Measurements from ENCODE around the gene BARHL1.
A peak's percentile ranks its signal among the peaks of the same experiment; 100 is the strongest.

The BARHL1 gene

DNA sequence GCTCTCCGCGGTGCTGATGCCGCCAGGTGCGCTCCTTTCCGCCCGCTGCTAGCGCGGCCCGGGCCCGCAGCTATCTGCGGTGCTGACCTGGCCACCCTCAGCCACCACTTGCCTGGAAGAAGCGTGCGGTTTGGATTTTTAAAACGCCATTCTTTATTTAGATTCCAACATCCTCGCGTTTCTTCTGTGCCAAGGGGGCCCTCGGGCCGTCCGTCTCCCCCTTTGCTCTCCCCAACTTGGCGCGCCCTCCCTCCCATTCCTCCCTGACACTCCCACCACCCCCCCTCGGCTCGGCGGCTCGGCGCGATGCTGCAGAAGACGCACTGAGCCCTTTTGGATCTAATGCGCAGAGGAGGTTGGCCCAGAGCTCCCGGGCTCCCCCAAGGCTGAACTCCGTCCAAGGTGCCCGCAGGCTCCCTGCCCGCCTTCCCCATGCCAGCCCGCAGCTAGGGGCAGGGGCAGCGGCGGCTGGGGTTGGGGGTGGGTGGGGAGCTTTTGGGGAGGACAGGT is at the start of gene BARHL1:
TSS of gene BARHL1 (plus strand) at position 331 of the 510 bp plus-strand sequence. CDS start 192 bp downstream, outside the sequence.
- Histone ChIP-seq H3K27ac (ENCODE audit: low read depth, low read length) (no peak within 1 kb of the TSS), H3K9me3 (ENCODE audit: control insufficient read depth in 5 of 5, low read length in 5 of 5) (no peaks in the 10 kb centered on the region), H3K9ac (ENCODE audit: low read length in 5 of 5) (no peak within 1 kb of the TSS), H3K4me3 (ENCODE audit: low read depth in 1 of 5, low read length in 5 of 5) (peak within 1 kb of the TSS; percentile 22 to 56 (median 52)), H3K36me3 (ENCODE audit: control insufficient read depth in 5 of 5, insufficient read depth in 5 of 5, low read length in 5 of 5) (no peaks in the 10 kb centered on the region), H3K4me1 (ENCODE audit: control insufficient read depth in 5 of 5, insufficient read depth in 5 of 5, low read length in 5 of 5) (peaks cover 0 to 11% (median 7%) of the 10 kb centered on the region in 5 donors), H3K27me3 (ENCODE audit: control insufficient read depth in 5 of 5, insufficient read depth in 4 of 5, low read length in 5 of 5) (peaks cover 76 to 92% (median 85%) of the 10 kb centered on the region in 5 donors)

DNA sequence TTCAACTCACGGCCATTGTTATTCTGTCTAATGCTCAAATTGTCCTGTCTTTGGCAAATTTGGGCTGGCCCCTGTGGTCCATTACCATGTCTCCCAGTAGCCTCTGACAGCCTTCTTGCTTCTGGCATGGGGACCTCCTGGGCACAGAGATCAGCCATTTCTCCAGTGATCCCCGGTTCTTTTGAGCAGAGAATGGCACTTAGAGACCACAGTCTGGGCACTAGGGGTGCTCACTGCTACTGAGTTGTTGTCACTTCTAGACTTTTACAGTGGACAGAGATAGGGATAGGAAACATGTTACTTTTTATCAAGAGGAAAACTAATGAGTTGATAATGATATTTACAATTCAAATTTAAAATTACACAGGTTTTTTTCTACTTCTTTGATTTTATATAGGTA is 47.6 kb upstream of the BARHL1 start:
- Histone ChIP-seq H3K4me1 (ENCODE audit: control insufficient read depth in 5 of 5, insufficient read depth in 5 of 5, low read length in 5 of 5) (no peaks in the 10 kb centered on the region), H3K4me3 (ENCODE audit: low read depth in 1 of 5, low read length in 5 of 5) (no peak overlapping the region), H3K27me3 (ENCODE audit: control insufficient read depth in 5 of 5, insufficient read depth in 4 of 5, low read length in 5 of 5) (peaks cover 7 to 30% (median 14%) of the 10 kb centered on the region in 5 donors), H3K9ac (ENCODE audit: low read length in 5 of 5) (no peak overlapping the region), H3K36me3 (ENCODE audit: control insufficient read depth in 5 of 5, insufficient read depth in 5 of 5, low read length in 5 of 5) (no peaks in the 10 kb centered on the region), H3K9me3 (ENCODE audit: control insufficient read depth in 5 of 5, low read length in 5 of 5) (peaks cover 3 to 13% (median 4%) of the 10 kb centered on the region in 5 donors), H3K27ac (ENCODE audit: low read depth, low read length) (no peak overlapping the region)

DNA sequence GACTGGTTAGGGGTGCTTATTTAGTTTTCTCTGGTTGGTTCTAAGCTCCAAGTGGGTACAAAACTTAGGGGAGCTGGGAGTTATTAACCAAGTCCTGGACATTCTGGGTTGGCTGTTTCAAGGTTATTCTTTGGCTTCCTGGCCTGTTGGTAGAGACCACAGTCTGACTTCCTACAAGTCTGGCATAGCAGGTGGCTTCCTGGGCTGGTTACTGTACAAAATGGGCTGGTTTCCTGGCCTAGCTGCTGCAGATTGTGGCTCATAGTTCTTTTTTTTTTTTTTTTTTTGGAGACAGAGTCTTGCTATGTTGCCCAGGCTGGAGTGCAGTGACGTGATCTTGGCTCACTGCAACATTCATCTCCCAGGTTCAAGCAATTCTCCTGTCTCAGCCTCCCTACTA is 46.3 kb upstream of the BARHL1 start:
- peaks cover 3 to 13% (median 4%) of the 10 kb centered on the region in 5 donors for H3K9me3 ChIP-seq (ENCODE audit: control insufficient read depth in 5 of 5, low read length in 5 of 5)
- H3K9ac ChIP-seq (ENCODE audit: low read length in 5 of 5): no peak overlapping the region
- H3K36me3 ChIP-seq (ENCODE audit: control insufficient read depth in 5 of 5, insufficient read depth in 5 of 5, low read length in 5 of 5): no peaks in the 10 kb centered on the region
- no peak overlapping the region for H3K4me3 ChIP-seq (ENCODE audit: low read depth in 1 of 5, low read length in 5 of 5)
- no peak overlapping the region for H3K27ac ChIP-seq (ENCODE audit: low read depth, low read length)
- no peaks in the 10 kb centered on the region for H3K4me1 ChIP-seq (ENCODE audit: control insufficient read depth in 5 of 5, insufficient read depth in 5 of 5, low read length in 5 of 5)
- H3K27me3 ChIP-seq (ENCODE audit: control insufficient read depth in 5 of 5, insufficient read depth in 4 of 5, low read length in 5 of 5): peaks cover 7 to 28% (median 12%) of the 10 kb centered on the region in 5 donors

DNA sequence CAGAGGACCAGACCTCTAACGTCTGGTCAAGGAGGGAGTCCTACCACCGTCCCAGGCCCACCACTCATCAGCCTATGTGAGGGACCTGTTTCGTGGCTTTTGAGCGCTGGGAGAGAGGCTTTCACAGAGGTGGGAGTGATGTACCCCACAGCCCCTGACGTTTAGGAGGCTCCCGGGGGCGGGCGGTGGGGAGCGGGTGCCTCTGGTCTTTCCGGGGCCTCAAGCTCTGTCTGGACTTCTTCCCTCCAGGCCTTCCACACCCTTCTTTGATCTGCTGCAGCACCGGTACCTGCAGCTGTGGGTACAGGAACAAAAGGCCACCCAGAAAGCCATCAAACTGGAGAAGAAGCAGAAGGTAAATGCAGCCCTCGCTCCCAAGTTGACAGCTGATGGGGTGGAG is 45.1 kb upstream of the BARHL1 start:
- Histone ChIP-seq H3K27ac (ENCODE audit: low read depth, low read length) (no peak overlapping the region), H3K9me3 (ENCODE audit: control insufficient read depth in 5 of 5, low read length in 5 of 5) (peaks cover 3 to 13% (median 4%) of the 10 kb centered on the region in 5 donors), H3K9ac (ENCODE audit: low read length in 5 of 5) (no peak overlapping the region), H3K4me1 (ENCODE audit: control insufficient read depth in 5 of 5, insufficient read depth in 5 of 5, low read length in 5 of 5) (no peaks in the 10 kb centered on the region), H3K36me3 (ENCODE audit: control insufficient read depth in 5 of 5, insufficient read depth in 5 of 5, low read length in 5 of 5) (no peaks in the 10 kb centered on the region), H3K4me3 (ENCODE audit: low read depth in 1 of 5, low read length in 5 of 5) (no peak overlapping the region), H3K27me3 (ENCODE audit: control insufficient read depth in 5 of 5, insufficient read depth in 4 of 5, low read length in 5 of 5) (peaks cover 0 to 15% (median under 1%) of the 10 kb centered on the region in 5 donors)

DNA sequence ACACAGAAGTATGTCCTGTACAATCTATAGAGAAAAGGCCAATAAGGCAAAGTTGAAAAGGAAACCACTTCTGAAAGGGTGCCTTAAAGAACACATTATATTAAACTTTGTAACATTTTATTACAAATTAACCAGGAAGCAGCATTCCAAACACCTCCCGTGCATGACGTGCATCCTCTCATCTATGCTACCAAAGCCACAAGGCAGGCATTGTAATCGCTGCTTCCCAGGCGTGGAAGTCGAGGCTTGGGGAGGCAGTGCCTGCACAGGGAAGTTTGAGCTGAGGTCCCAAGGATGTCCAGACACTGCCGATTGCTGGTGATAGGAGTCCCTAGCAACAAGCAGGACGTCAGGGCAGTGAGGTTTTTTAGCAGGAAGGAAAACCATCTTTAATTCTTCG is 44.3 kb upstream of the BARHL1 start:
- Histone ChIP-seq H3K27ac (ENCODE audit: low read depth, low read length) (no peak overlapping the region), H3K9ac (ENCODE audit: low read length in 5 of 5) (no peak overlapping the region), H3K9me3 (ENCODE audit: control insufficient read depth in 5 of 5, low read length in 5 of 5) (peaks cover 3 to 11% (median 4%) of the 10 kb centered on the region in 5 donors), H3K27me3 (ENCODE audit: control insufficient read depth in 5 of 5, insufficient read depth in 4 of 5, low read length in 5 of 5) (peaks cover 0 to 9% (median 0%) of the 10 kb centered on the region in 5 donors), H3K4me1 (ENCODE audit: control insufficient read depth in 5 of 5, insufficient read depth in 5 of 5, low read length in 5 of 5) (no peaks in the 10 kb centered on the region), H3K36me3 (ENCODE audit: control insufficient read depth in 5 of 5, insufficient read depth in 5 of 5, low read length in 5 of 5) (no peaks in the 10 kb centered on the region), H3K4me3 (ENCODE audit: low read depth in 1 of 5, low read length in 5 of 5) (no peak overlapping the region)

DNA sequence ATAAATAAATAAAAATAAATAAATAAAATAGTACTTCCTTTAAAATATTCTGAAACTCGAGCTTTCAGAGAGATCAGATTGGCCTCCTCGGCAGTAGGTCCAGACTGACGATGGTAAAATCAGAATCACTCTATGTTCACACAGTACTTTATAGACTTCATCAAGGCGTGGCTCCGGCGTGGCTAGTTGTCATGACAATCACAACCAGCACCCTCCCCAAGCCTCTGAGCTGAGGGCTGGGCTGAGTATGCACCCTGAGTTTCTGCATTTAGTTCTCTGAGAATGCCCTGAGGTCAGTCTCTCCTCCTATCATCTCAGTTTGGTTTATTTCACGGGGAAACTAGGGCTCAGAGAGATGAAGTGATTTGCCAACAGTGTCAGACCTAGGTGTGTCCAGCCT is 43.3 kb upstream of the BARHL1 start:
- H3K9ac ChIP-seq (ENCODE audit: low read length in 5 of 5): no peak overlapping the region
- peaks cover 3 to 8% (median 4%) of the 10 kb centered on the region in 5 donors for H3K9me3 ChIP-seq (ENCODE audit: control insufficient read depth in 5 of 5, low read length in 5 of 5)
- no peak overlapping the region for H3K27ac ChIP-seq (ENCODE audit: low read depth, low read length)
- no peaks in the 10 kb centered on the region for H3K4me1 ChIP-seq (ENCODE audit: control insufficient read depth in 5 of 5, insufficient read depth in 5 of 5, low read length in 5 of 5)
- peaks cover 0 to 7% (median 3%) of the 10 kb centered on the region in 5 donors for H3K27me3 ChIP-seq (ENCODE audit: control insufficient read depth in 5 of 5, insufficient read depth in 4 of 5, low read length in 5 of 5)
- H3K36me3 ChIP-seq (ENCODE audit: control insufficient read depth in 5 of 5, insufficient read depth in 5 of 5, low read length in 5 of 5): no peaks in the 10 kb centered on the region
- no peak overlapping the region for H3K4me3 ChIP-seq (ENCODE audit: low read depth in 1 of 5, low read length in 5 of 5)

- Histone ChIP-seq H3K9me3 (ENCODE audit: control insufficient read depth in 5 of 5, low read length in 5 of 5) (no peaks in the 10 kb centered on the region), H3K4me1 (ENCODE audit: control insufficient read depth in 5 of 5, insufficient read depth in 5 of 5, low read length in 5 of 5) (peaks cover 0 to 1% (median under 1%) of the 10 kb centered on the region in 5 donors), H3K36me3 (ENCODE audit: control insufficient read depth in 5 of 5, insufficient read depth in 5 of 5, low read length in 5 of 5) (no peaks in the 10 kb centered on the region), H3K4me3 (ENCODE audit: low read depth in 1 of 5, low read length in 5 of 5) (no peak overlapping the region), H3K9ac (ENCODE audit: low read length in 5 of 5) (no peak overlapping the region), H3K27ac (ENCODE audit: low read depth, low read length) (no peak overlapping the region), H3K27me3 (ENCODE audit: control insufficient read depth in 5 of 5, insufficient read depth in 4 of 5, low read length in 5 of 5) (peaks cover 8 to 20% (median 13%) of the 10 kb centered on the region in 5 donors)
Observed at GRCh38 chr9:132541051-132541450, 41.4 kb upstream of the BARHL1 start.

DNA sequence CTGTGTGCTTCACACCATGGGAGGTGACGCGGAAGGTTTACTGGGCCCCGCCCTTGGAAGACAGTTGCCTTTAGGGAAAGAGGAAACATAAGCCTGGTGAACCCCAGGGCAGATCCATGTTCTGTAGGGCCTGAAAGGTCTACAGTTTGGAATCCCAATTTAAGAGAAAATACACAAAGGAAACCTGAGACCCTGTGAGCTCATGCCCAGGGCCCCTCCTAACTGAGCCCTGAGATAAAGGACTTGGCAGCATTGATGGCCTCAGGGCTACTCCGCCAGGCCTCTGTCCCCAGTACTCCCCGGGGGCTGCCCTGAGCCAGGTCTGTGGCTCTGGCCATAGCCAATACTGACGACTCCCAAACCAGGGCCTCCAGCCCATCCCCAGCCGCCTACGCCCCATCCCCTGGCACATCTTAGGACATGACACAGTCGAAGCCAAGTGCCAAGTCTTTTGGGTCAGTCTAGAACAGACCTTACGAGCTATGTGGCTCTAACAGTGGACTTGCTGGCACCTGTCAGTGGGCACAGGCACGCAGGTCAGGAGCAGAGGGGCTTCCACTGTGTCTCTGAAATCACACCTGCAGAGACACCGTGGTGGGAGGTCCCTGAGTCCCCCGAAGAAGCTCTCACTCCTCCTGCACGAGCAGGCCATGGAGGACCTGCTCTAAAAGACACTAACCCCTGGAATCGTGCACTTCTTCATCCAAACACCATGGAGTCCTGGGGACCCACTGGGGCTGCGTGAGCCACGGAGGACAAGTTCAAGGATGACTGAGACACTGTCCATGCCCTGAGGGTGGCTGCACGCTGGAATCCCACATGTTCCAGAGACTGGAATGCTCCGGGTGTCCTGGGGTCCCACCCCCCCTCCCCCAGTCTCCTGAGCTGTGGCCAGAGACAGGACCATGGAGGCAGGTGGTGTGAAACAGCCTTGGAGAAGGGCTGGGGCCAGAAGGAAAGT is 40.3 kb upstream of the BARHL1 start:
- H3K4me1 ChIP-seq (ENCODE audit: control insufficient read depth in 5 of 5, insufficient read depth in 5 of 5, low read length in 5 of 5): peaks cover 0 to 8% (median 7%) of the 10 kb centered on the region in 5 donors
- no peak overlapping the region for H3K4me3 ChIP-seq (ENCODE audit: low read depth in 1 of 5, low read length in 5 of 5)
- peaks cover 13 to 30% (median 23%) of the 10 kb centered on the region in 5 donors for H3K27me3 ChIP-seq (ENCODE audit: control insufficient read depth in 5 of 5, insufficient read depth in 4 of 5, low read length in 5 of 5)
- H3K36me3 ChIP-seq (ENCODE audit: control insufficient read depth in 5 of 5, insufficient read depth in 5 of 5, low read length in 5 of 5): no peaks in the 10 kb centered on the region
- H3K9me3 ChIP-seq (ENCODE audit: control insufficient read depth in 5 of 5, low read length in 5 of 5): no peaks in the 10 kb centered on the region
- no peak overlapping the region for H3K27ac ChIP-seq (ENCODE audit: low read depth, low read length)
- no peak overlapping the region for H3K9ac ChIP-seq (ENCODE audit: low read length in 5 of 5)

GRCh38 chr9:132543251-132543650 is 39.2 kb upstream of the BARHL1 start:
- H3K9ac ChIP-seq (ENCODE audit: low read length in 5 of 5): no peak overlapping the region
- no peak overlapping the region for H3K4me3 ChIP-seq (ENCODE audit: low read depth in 1 of 5, low read length in 5 of 5)
- peaks cover 16 to 30% (median 28%) of the 10 kb centered on the region in 5 donors for H3K27me3 ChIP-seq (ENCODE audit: control insufficient read depth in 5 of 5, insufficient read depth in 4 of 5, low read length in 5 of 5)
- no peak overlapping the region for H3K27ac ChIP-seq (ENCODE audit: low read depth, low read length)
- no peaks in the 10 kb centered on the region for H3K9me3 ChIP-seq (ENCODE audit: control insufficient read depth in 5 of 5, low read length in 5 of 5)
- H3K36me3 ChIP-seq (ENCODE audit: control insufficient read depth in 5 of 5, insufficient read depth in 5 of 5, low read length in 5 of 5): no peaks in the 10 kb centered on the region
- peaks cover 0 to 8% (median 7%) of the 10 kb centered on the region in 5 donors for H3K4me1 ChIP-seq (ENCODE audit: control insufficient read depth in 5 of 5, insufficient read depth in 5 of 5, low read length in 5 of 5)

GRCh38 chr9:132543960-132544359 is 38.4 kb upstream of the BARHL1 start:
- Histone ChIP-seq H3K9me3 (ENCODE audit: control insufficient read depth in 5 of 5, low read length in 5 of 5) (no peaks in the 10 kb centered on the region), H3K4me3 (ENCODE audit: low read depth in 1 of 5, low read length in 5 of 5) (no peak overlapping the region), H3K9ac (ENCODE audit: low read length in 5 of 5) (no peak overlapping the region), H3K27ac (ENCODE audit: low read depth, low read length) (no peak overlapping the region), H3K36me3 (ENCODE audit: control insufficient read depth in 5 of 5, insufficient read depth in 5 of 5, low read length in 5 of 5) (no peaks in the 10 kb centered on the region), H3K4me1 (ENCODE audit: control insufficient read depth in 5 of 5, insufficient read depth in 5 of 5, low read length in 5 of 5) (peaks cover 0 to 8% (median 7%) of the 10 kb centered on the region in 5 donors), H3K27me3 (ENCODE audit: control insufficient read depth in 5 of 5, insufficient read depth in 4 of 5, low read length in 5 of 5) (peaks cover 16 to 30% (median 28%) of the 10 kb centered on the region in 5 donors)

All from subcutaneous abdominal adipose tissue (tissue), 5 donors.